Measurements from ENCODE around the gene SMURF2. TPM values are rescaled to one million over a fixed set of nuclear protein-coding genes. Genes with fewer than 3 reads are reported as not detected.

The SMURF2 gene
- total and polyA plus RNA-seq, 8 donors = 2.6 to 54.3 (median 17.2) TPM

GRCh38 chr17:64596988-64597387, 65.1 kb downstream of the SMURF2 start:
- Histone ChIP-seq H3K36me3 (peaks cover 7 to 58% (median 53%) of the 10 kb centered on the region in 4 donors), H3K27ac (no peak overlapping the region), H3K27me3 (no peaks in the 10 kb centered on the region), H3K4me1 (peaks cover 0 to 19% (median 6%) of the 10 kb centered on the region in 4 donors), H3K4me3 (no peak overlapping the region), H3K9me3 (no peaks in the 10 kb centered on the region)
- TF ChIP-seq POLR2AphosphoS5 (IDR thresholded peaks at IDR 0.05) (no peak), POLR2A (IDR thresholded peaks at IDR 0.05) (no peak), EP300 (IDR thresholded peaks at IDR 0.05) (no peak)
- TF ChIP-seq, protein P1, sequence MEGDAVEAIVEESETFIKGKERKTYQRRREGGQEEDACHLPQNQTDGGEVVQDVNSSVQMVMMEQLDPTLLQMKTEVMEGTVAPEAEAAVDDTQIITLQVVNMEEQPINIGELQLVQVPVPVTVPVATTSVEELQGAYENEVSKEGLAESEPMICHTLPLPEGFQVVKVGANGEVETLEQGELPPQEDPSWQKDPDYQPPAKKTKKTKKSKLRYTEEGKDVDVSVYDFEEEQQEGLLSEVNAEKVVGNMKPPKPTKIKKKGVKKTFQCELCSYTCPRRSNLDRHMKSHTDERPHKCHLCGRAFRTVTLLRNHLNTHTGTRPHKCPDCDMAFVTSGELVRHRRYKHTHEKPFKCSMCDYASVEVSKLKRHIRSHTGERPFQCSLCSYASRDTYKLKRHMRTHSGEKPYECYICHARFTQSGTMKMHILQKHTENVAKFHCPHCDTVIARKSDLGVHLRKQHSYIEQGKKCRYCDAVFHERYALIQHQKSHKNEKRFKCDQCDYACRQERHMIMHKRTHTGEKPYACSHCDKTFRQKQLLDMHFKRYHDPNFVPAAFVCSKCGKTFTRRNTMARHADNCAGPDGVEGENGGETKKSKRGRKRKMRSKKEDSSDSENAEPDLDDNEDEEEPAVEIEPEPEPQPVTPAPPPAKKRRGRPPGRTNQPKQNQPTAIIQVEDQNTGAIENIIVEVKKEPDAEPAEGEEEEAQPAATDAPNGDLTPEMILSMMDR (IDR thresholded peaks at IDR 0.05) = no peak
- no peak for DNase-seq
- intact Hi-C loops (cut with DNase I; ENCODE audit: low total_unique reads) = no loop called here
- whole genome bisulfite sequencing, 5 donors = 96 to 100% (median 98%) methylated on average over 1 of the region's 1 CpG

GRCh38 chr17:64596439-64596838, 65.7 kb downstream of the SMURF2 start:
- Histone ChIP-seq H3K36me3 (peaks cover 7 to 63% (median 58%) of the 10 kb centered on the region in 4 donors), H3K4me1 (peaks cover 0 to 19% (median 6%) of the 10 kb centered on the region in 4 donors), H3K27me3 (no peaks in the 10 kb centered on the region), H3K9me3 (no peaks in the 10 kb centered on the region), H3K27ac (no peak overlapping the region), H3K4me3 (no peak overlapping the region)
- no peak for TF ChIP-seq POLR2A (IDR thresholded peaks at IDR 0.05)
- no peak for TF ChIP-seq EP300 (IDR thresholded peaks at IDR 0.05)
- no peak for TF ChIP-seq POLR2AphosphoS5 (IDR thresholded peaks at IDR 0.05)
- DNase-seq = no peak
- intact Hi-C loops (cut with DNase I; ENCODE audit: low total_unique reads) = no loop called here
- WGBS, 5 donors = 61 to 80% (median 74%) methylated on average over 2 of the region's 2 CpGs

GRCh38 chr17:64591944-64592343, 70.2 kb downstream of the SMURF2 start:
- intact Hi-C loops (cut with DNase I; ENCODE audit: low total_unique reads) = no loop called here
- 61 to 84% (median 72%) methylated on average over 1 of the region's 1 CpG for WGBS, 5 donors

GRCh38 chr17:64585146-64585545, 77.0 kb downstream of the SMURF2 start:
- 62 to 99% (median 95%) methylated on average over 2 of the region's 2 CpGs for WGBS, 5 donors
- no peak for DNase-seq
- TF ChIP-seq, protein P1 (IDR thresholded peaks at IDR 0.05) = no peak
- no peak for TF ChIP-seq POLR2A (IDR thresholded peaks at IDR 0.05)
- TF ChIP-seq POLR2AphosphoS5 (IDR thresholded peaks at IDR 0.05) = no peak
- TF ChIP-seq EP300 (IDR thresholded peaks at IDR 0.05) = no peak
- H3K27ac ChIP-seq = no peak overlapping the region
- H3K4me1 ChIP-seq = peaks cover 0 to 4% (median 0%) of the 10 kb centered on the region in 4 donors
- H3K36me3 ChIP-seq = peaks cover 8 to 64% (median 57%) of the 10 kb centered on the region in 4 donors
- H3K4me3 ChIP-seq = no peak overlapping the region
- H3K9me3 ChIP-seq = no peaks in the 10 kb centered on the region
- H3K27me3 ChIP-seq = no peaks in the 10 kb centered on the region
- intact Hi-C loops (cut with DNase I; ENCODE audit: low total_unique reads) = no loop called here

More at GRCh38 chr17:64591944-64592343, 70.2 kb downstream of the SMURF2 start:
- H3K27me3 ChIP-seq = no peaks in the 10 kb centered on the region
- no peak overlapping the region for H3K27ac ChIP-seq
- H3K4me1 ChIP-seq = no peaks in the 10 kb centered on the region
- H3K36me3 ChIP-seq = peaks cover 2 to 78% (median 69%) of the 10 kb centered on the region in 4 donors
- H3K9me3 ChIP-seq = no peaks in the 10 kb centered on the region
- TF ChIP-seq, protein P1 (IDR thresholded peaks at IDR 0.05) = no peak
- TF ChIP-seq EP300 (IDR thresholded peaks at IDR 0.05) (no peak), POLR2AphosphoS5 (IDR thresholded peaks at IDR 0.05) (no peak), POLR2A (IDR thresholded peaks at IDR 0.05) (no peak)
- no peak for DNase-seq
- no peak overlapping the region for H3K4me3 ChIP-seq

DNA sequence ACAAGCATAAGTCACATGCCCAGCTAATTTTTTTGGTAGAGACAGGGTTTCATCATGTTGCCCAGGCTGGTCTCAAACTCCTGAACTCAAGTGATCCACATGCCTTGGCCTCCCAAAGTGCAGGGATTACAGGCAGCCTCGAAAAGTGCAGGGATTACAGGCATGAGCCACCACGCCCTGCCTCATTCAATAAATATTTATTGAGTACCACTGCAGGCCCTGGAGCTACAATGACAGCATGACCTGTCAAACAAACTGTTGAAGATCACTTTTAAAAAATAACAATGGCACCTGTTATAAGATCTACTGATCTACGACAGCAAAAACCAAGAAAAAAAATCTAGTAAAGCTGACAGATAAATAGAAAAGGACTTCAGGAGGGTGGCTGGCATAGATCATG, 79.1 kb downstream of the SMURF2 start:
- DNase-seq = no peak
- Histone ChIP-seq H3K9me3 (no peaks in the 10 kb centered on the region), H3K36me3 (peaks cover 16 to 74% (median 63%) of the 10 kb centered on the region in 4 donors), H3K4me1 (peaks cover 0 to 4% (median 0%) of the 10 kb centered on the region in 4 donors), H3K4me3 (no peak overlapping the region), H3K27me3 (no peaks in the 10 kb centered on the region), H3K27ac (no peak overlapping the region)
- WGBS, 5 donors = 27 to 59% (median 51%) methylated on average over 3 of the region's 3 CpGs
- intact Hi-C loops (cut with DNase I; ENCODE audit: low total_unique reads) = no loop called here
- TF ChIP-seq POLR2AphosphoS5 (IDR thresholded peaks at IDR 0.05) (no peak), EP300 (IDR thresholded peaks at IDR 0.05) (no peak)
